Measurements from ENCODE around the gene TMEM38B. TPM values are rescaled to one million over a fixed set of nuclear protein-coding genes. Genes with fewer than 3 reads are reported as not detected.

TMEM38B gene
- total RNA-seq, 1 donor from 2014 or later: 9.3 TPM

GRCh38 chr9:105713260-105714019 lies 19.1 kb downstream of the TMEM38B start:
- Histone ChIP-seq H3K27ac (ENCODE audit: low read depth, low read length) (no peak overlapping the region), H3K36me3 (ENCODE audit: insufficient read depth, low read length) (no peaks in the 10 kb centered on the region), H3K4me1 (ENCODE audit: insufficient read depth, low read length) (no peaks in the 10 kb centered on the region), H3K4me2 (ENCODE audit: low read length) (no peak overlapping the region), H2AFZ (ENCODE audit: low read depth, low read length) (no peak overlapping the region), H3K4me3 (ENCODE audit: insufficient read depth, low read depth, low read length) (no peak overlapping the region), H3K79me2 (ENCODE audit: insufficient read depth, low read length) (no peaks in the 10 kb centered on the region), H3K9ac (ENCODE audit: low read length) (no peak overlapping the region), H3K9me3 (ENCODE audit: insufficient read depth, low read depth, low read length) (no peaks in the 10 kb centered on the region), H4K20me1 (ENCODE audit: insufficient read depth, low read length) (no peaks in the 10 kb centered on the region), H3K27me3 (ENCODE audit: insufficient read depth, low read length) (no peaks in the 10 kb centered on the region)
- no peaks in the 10 kb centered on the region for H3K36me3 Mint-ChIP-seq (ENCODE audit: low read depth, unreplicated experiment)
- H3K4me3 Mint-ChIP-seq (ENCODE audit: unreplicated experiment): no peak overlapping the region
- no peak for TF ChIP-seq CTCF (IDR thresholded peaks at IDR 0.05; ENCODE audit: insufficient read depth, low read depth, low read length)
- TF ChIP-seq EZH2 (IDR thresholded peaks at IDR 0.05; ENCODE audit: insufficient read depth, low read length): no peak
- H3K27me3 Mint-ChIP-seq (ENCODE audit: low read depth, unreplicated experiment): no peaks in the 10 kb centered on the region
- H3K9me3 Mint-ChIP-seq (ENCODE audit: unreplicated experiment): peaks cover 5% of the 10 kb centered on the region
- DNase-seq (ENCODE audit: low read depth) (no peak), FAIRE-seq (no peak)
- H3K27ac Mint-ChIP-seq (ENCODE audit: unreplicated experiment): no peak overlapping the region
- no peaks in the 10 kb centered on the region for H3K4me1 Mint-ChIP-seq (ENCODE audit: low read depth, unreplicated experiment)

- DNase-seq (ENCODE audit: low read depth) (no peak), FAIRE-seq (no peak)
- Mint-ChIP-seq H3K27me3 (ENCODE audit: low read depth, unreplicated experiment) (no peaks in the 10 kb centered on the region), H3K4me3 (ENCODE audit: unreplicated experiment) (no peak overlapping the region), H3K36me3 (ENCODE audit: low read depth, unreplicated experiment) (no peaks in the 10 kb centered on the region), H3K4me1 (ENCODE audit: low read depth, unreplicated experiment) (no peaks in the 10 kb centered on the region), H3K9me3 (ENCODE audit: unreplicated experiment) (peaks cover 5% of the 10 kb centered on the region), H3K27ac (ENCODE audit: unreplicated experiment) (no peak overlapping the region)
- H3K27me3 ChIP-seq (ENCODE audit: insufficient read depth, low read length): no peaks in the 10 kb centered on the region
- H3K79me2 ChIP-seq (ENCODE audit: insufficient read depth, low read length): no peaks in the 10 kb centered on the region
- H4K20me1 ChIP-seq (ENCODE audit: insufficient read depth, low read length): no peaks in the 10 kb centered on the region
- no peaks in the 10 kb centered on the region for H3K9me3 ChIP-seq (ENCODE audit: insufficient read depth, low read depth, low read length)
- no peak overlapping the region for H3K9ac ChIP-seq (ENCODE audit: low read length)
- no peak overlapping the region for H3K4me3 ChIP-seq (ENCODE audit: insufficient read depth, low read depth, low read length)
- H3K4me2 ChIP-seq (ENCODE audit: low read length): no peak overlapping the region
- no peak overlapping the region for H2AFZ ChIP-seq (ENCODE audit: low read depth, low read length)
- no peak for TF ChIP-seq EZH2 (IDR thresholded peaks at IDR 0.05; ENCODE audit: insufficient read depth, low read length)
- no peak for TF ChIP-seq CTCF (IDR thresholded peaks at IDR 0.05; ENCODE audit: insufficient read depth, low read depth, low read length)
- no peaks in the 10 kb centered on the region for H3K36me3 ChIP-seq (ENCODE audit: insufficient read depth, low read length)
- no peaks in the 10 kb centered on the region for H3K4me1 ChIP-seq (ENCODE audit: insufficient read depth, low read length)
- no peak overlapping the region for H3K27ac ChIP-seq (ENCODE audit: low read depth, low read length)
Observed at GRCh38 chr9:105714020-105714331, 19.6 kb downstream of the TMEM38B start.

- Histone ChIP-seq H3K9me3 (ENCODE audit: insufficient read depth, low read depth, low read length) (no peaks in the 10 kb centered on the region), H3K4me2 (ENCODE audit: low read length) (no peak overlapping the region), H3K27me3 (ENCODE audit: insufficient read depth, low read length) (no peaks in the 10 kb centered on the region), H3K36me3 (ENCODE audit: insufficient read depth, low read length) (no peaks in the 10 kb centered on the region), H4K20me1 (ENCODE audit: insufficient read depth, low read length) (no peaks in the 10 kb centered on the region), H3K4me3 (ENCODE audit: insufficient read depth, low read depth, low read length) (no peak overlapping the region), H3K4me1 (ENCODE audit: insufficient read depth, low read length) (no peaks in the 10 kb centered on the region), H3K9ac (ENCODE audit: low read length) (no peak overlapping the region), H3K27ac (ENCODE audit: low read depth, low read length) (no peak overlapping the region), H2AFZ (ENCODE audit: low read depth, low read length) (no peak overlapping the region), H3K79me2 (ENCODE audit: insufficient read depth, low read length) (no peaks in the 10 kb centered on the region)
- TF ChIP-seq CTCF (IDR thresholded peaks at IDR 0.05; ENCODE audit: insufficient read depth, low read depth, low read length): no peak
- Mint-ChIP-seq H3K27me3 (ENCODE audit: low read depth, unreplicated experiment) (no peaks in the 10 kb centered on the region), H3K4me1 (ENCODE audit: low read depth, unreplicated experiment) (no peaks in the 10 kb centered on the region), H3K27ac (ENCODE audit: unreplicated experiment) (no peak overlapping the region), H3K4me3 (ENCODE audit: unreplicated experiment) (no peak overlapping the region), H3K9me3 (ENCODE audit: unreplicated experiment) (peaks cover 5% of the 10 kb centered on the region), H3K36me3 (ENCODE audit: low read depth, unreplicated experiment) (no peaks in the 10 kb centered on the region)
- DNase-seq (ENCODE audit: low read depth) (no peak), FAIRE-seq (no peak)
Observed at GRCh38 chr9:105716146-105716545, 21.8 kb downstream of the TMEM38B start.
